ENCODE measurements around the gene URAD. TPM values are rescaled to one million over a fixed set of nuclear protein-coding genes. Genes with fewer than 3 reads are reported as not detected.

URAD gene

Small RNAs within 50 kb of the gene (small RNA-seq; reads per million reads assigned to genes)
- gene ATP5F1EP2 (ENCODE audit: insufficient read depth) (not detected), gene RN7SL272P (ENCODE audit: insufficient read depth) (not detected)

All from mesendoderm (in vitro differentiated cells).